Transverse colon (tissue), 4 donors: Measurements from ENCODE around the gene TSPAN17.

Experiments used
- CTCF ChIP-seq, 5 experiments: fragments of 200-600 bp in 3 of 5; fragments of 450-650 bp in 2 of 5; sonication (generic) in 3 of 5; IDR thresholded peaks; 1 replicate in 2 of 5; 2 replicates in 3 of 5; pipeline ENCODE4 v1.5.1; 2016 to 2017; ENCODE audit warnings: antibody characterized with exemption in 5 of 5, inconsistent platforms in 3 of 5, mild to moderate bottlenecking in 2 of 5, moderate library complexity in 1 of 5
- POLR2A ChIP-seq: fragments of 450-650 bp; IDR thresholded peaks from one replicate; pipeline ENCODE4 v1.6.1; 2016; ENCODE audit warnings: antibody characterized with exemption, mild to moderate bottlenecking, moderate library complexity
- POLR2AphosphoS5 ChIP-seq, 3 donors: sonication (generic); formaldehyde crosslinking; IDR thresholded peaks; one replicate each; pipeline ENCODE4 v1.6.1; 2016; ENCODE audit warnings: antibody characterized with exemption in 3 of 3

DNA sequence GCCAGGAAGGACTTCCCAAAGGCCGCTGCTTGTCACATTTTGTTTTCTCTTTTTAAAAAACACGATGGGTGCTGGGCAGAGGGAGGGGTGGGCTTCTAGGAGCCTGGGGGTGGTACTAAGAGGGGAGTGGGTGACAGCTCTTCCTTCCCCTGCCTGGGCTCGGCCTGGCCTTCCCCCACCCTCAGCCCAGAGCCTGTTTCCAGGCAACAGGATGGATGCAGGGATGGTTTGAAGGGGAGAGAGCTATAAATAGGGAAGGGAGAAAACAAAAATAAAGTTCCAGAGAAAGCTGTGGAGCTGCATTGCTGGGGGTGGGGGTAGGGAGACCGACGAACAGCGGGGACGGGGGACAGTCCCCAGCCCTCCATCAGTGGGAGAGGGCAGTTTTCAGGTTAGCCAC, 30.8 kb upstream of the TSPAN17 start:
- no peak for TF ChIP-seq CTCF (IDR thresholded peaks at IDR 0.05)
- no peak for TF ChIP-seq POLR2A
- TF ChIP-seq POLR2AphosphoS5 (IDR thresholded peaks at IDR 0.05): no peak
